Endothelial cell of umbilical vein (primary cell): ENCODE data around the gene ENPEP.
"Not testable (repeated sequence)": the region's sequence is repeated elsewhere in the genome, so short reads cannot be mapped to it uniquely, and the experiment has no call there.

Experiments
- GATA2 ChIP-seq: IDR thresholded peaks from 2 replicates; pipeline ENCODE4 v1.7.0; 2011; ENCODE audit warnings: low read depth, mild to moderate bottlenecking, moderate library complexity, mixed read lengths, low read length; ENCODE audit not compliant: insufficient read length, insufficient read depth
- TF ChIP-seq, protein P1 (sequence below), 2 donors: IDR thresholded peaks; 1 replicate in 1 of 2; 2 replicates in 1 of 2; pipeline ENCODE4 v1.5.1; 2011; ENCODE audit warnings: low read length in 2 of 2, mild to moderate bottlenecking in 2 of 2, moderate library complexity in 2 of 2, control low read depth in 1 of 2, inconsistent platforms in 1 of 2, low read depth in 1 of 2; ENCODE audit not compliant: insufficient read depth in 1 of 2; ENCODE audit errors: extremely low read depth in 1 of 2

DNA sequence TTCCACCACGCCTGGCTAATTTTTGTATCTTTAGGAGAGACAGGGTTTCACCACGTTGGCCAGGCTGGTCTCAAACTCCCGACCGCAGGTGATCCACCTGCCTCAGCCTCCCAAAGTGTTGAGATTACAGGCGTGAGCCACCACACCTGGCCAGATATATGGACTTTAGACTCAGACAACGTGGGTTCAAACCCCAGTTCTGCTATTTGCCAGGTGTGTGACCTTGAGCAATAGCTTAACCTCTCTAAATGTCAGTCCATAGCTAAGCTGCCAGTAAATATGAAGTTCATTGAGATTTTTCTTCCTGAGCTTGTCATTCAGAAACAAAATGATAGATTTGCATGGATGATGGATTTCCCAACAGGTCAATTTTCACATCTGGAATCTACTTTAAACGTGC lies 875 bp upstream of the ENPEP start:
- not testable (repeated sequence) for TF ChIP-seq GATA2
- TF ChIP-seq, protein P1, sequence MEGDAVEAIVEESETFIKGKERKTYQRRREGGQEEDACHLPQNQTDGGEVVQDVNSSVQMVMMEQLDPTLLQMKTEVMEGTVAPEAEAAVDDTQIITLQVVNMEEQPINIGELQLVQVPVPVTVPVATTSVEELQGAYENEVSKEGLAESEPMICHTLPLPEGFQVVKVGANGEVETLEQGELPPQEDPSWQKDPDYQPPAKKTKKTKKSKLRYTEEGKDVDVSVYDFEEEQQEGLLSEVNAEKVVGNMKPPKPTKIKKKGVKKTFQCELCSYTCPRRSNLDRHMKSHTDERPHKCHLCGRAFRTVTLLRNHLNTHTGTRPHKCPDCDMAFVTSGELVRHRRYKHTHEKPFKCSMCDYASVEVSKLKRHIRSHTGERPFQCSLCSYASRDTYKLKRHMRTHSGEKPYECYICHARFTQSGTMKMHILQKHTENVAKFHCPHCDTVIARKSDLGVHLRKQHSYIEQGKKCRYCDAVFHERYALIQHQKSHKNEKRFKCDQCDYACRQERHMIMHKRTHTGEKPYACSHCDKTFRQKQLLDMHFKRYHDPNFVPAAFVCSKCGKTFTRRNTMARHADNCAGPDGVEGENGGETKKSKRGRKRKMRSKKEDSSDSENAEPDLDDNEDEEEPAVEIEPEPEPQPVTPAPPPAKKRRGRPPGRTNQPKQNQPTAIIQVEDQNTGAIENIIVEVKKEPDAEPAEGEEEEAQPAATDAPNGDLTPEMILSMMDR (IDR thresholded peaks at IDR 0.05; ENCODE audit: extremely low read depth in 1 of 2, insufficient read depth in 1 of 2, low read depth in 1 of 2, low read length in 2 of 2) = not testable (repeated sequence)
